Psoas muscle (tissue), 8 donors: Measurements from ENCODE around the gene SCAMP1. TPM values are rescaled to one million over a fixed set of nuclear protein-coding genes. Genes with fewer than 3 reads are reported as not detected.
A peak's percentile ranks its signal among the peaks of the same experiment; 100 is the strongest.

Experiments
- ATAC-seq, 4 donors: fragments of 200-7000 bp; cut with Tn5 transposase; one replicate each; pipeline ENCODE4 v1.9.1; 2020; ENCODE audit warnings: moderate library complexity in 3 of 4, mild to moderate bottlenecking in 2 of 4
- DNase-seq, 2 donors: peaks; one replicate each; pipeline ENCODE4 v3.0.0-alpha.2; 2020
- H3K27ac ChIP-seq: fragments of 200-600 bp; one replicate; pipeline ENCODE4 v1.8.0; 2022
- H3K27me3 ChIP-seq, 3 donors: fragments of 200-600 bp in 1 of 3; one replicate each; pipeline versions ENCODE4 v1.6.1 to v1.8.0; 2013 to 2022; ENCODE audit warnings: low read length in 2 of 3, mild to moderate bottlenecking in 2 of 3, moderate library complexity in 1 of 3; ENCODE audit not compliant: insufficient read depth in 3 of 3
- H3K36me3 ChIP-seq, 2 donors: fragments of 200-600 bp in 1 of 2; one replicate each; pipeline versions ENCODE4 v1.6.1 to v1.8.0; 2013 to 2022; ENCODE audit warnings: low read depth in 1 of 2, mild to moderate bottlenecking in 1 of 2, moderate library complexity in 1 of 2; ENCODE audit not compliant: insufficient read depth in 1 of 2
- H3K4me1 ChIP-seq: fragments of 200-600 bp; one replicate; pipeline ENCODE4 v1.8.0; 2022
- H3K4me3 ChIP-seq: fragments of 200-600 bp; one replicate; pipeline ENCODE4 v1.8.0; 2022; ENCODE audit warnings: mild to moderate bottlenecking
- H3K9me3 ChIP-seq: fragments of 200-600 bp; one replicate; pipeline ENCODE4 v1.8.0; 2022
- WGBS, 3 donors: extraction: QIAGEN DNeasy Blood & Tissue Kit; methylation state at CpG; one replicate each; pipeline versions ENCODE4 v1.1.6 to v1.1.7; 2013; 5-methylcytosine and 5-hydroxymethylcytosine counted together
- intact Hi-C, 2 donors: fragments of 100-400 bp; cut with DNase I; formaldehyde crosslinking; loops; one replicate each; pipeline versions ENCODE4 v1.11.0 to v1.14.2; 2022
- polyA plus RNA-seq, 3 donors: library from polyadenylated mRNA; stranded (reverse); fragments of 200-250 nt; gene quantifications; one replicate each; pipeline ENCODE4 v1.2.3, GENCODE V29; 2013
- total RNA-seq, 4 donors: library from RNA; stranded (reverse); fragmentation: NEBNext Ultra II Directional in 2 of 4; extraction: Animal tissue kit (Norgen Biotek cat#: 25700) in 2 of 4; gene quantifications; one replicate each; pipeline versions ENCODE4 v1.2.1 to v1.2.4, GENCODE V29; 2021 to 2023
- TF ChIP-seq, protein P1 (sequence below): fragments of 200-600 bp; IDR thresholded peaks from one replicate; pipeline ENCODE4 v1.8.0; 2022; ENCODE audit warnings: antibody characterized with exemption
- donor health status: healthy with polysubstance abuse.
- donor health status: DM: no; HTN: no; CAD: no; lungs with moderate emphysema.
- donor health status: Bipolar disorder and iron deficiency.
- donor health status: healthy.
- donor health status: DM: yes; HTN: yes; CAD: no.
- donor health status: DM: no; HTN: no; CAD: no.
- donor health status: DM: no; HTN: no; CAD: no.
- donor health status: DM: yes; HTN: yes; CAD: no.

Gene SCAMP1
- total and polyA plus RNA-seq, 7 donors = 7.2 to 28.4 (median 16.4) TPM

DNA sequence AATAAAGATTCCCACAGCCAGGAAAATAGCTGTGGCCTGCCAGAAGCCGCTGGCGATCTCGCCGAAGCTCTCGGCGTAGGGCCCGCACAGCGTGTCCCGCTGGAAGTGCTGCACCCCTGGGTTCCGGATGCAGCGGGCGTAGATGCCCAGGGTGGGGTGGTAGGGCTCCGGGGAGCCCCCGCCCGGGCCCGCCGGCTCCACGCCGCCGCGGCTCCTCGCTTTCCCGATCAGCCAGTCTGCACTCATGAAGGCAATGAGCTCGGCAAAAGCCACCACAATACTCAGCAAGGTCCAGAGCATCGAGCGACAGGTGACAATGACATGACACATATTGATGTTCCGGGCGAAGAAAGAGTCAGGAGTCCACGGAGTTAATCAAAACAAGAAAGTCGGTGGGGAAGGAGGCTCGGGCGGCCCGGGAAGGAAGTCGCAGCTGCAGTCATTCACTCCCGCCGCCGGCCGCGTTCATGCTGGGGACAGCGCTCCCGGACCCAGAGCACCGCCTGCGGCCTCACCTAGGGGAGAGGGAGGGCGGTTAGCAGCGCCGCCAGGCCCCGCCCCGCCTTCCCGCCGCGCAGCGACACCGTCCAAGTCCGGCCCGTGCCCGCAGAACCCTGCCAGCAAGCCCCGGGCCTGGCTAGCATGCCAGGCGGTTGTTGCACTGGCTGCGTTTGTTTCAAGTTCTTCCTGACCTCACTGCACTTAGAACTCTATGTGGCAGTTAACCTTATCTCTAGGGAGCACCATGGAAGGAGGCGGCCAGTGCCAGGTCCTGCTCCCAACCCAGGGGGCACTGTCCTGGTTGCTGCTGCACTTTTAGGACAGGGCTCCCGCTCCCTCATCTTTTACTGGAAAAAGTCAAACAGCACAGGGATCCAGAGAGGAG, 149.7 kb downstream of the SCAMP1 start:
- Histone ChIP-seq H3K4me1 (peaks cover 52% of the 10 kb centered on the region), H3K27me3 (no peaks in the 10 kb centered on the region), H3K9me3 (no peaks in the 10 kb centered on the region), H3K27ac (peak overlapping the region; percentile 73), H3K36me3 (no peaks in the 10 kb centered on the region), H3K4me3 (peak overlapping the region; percentile 70)
- WGBS, 3 donors = 11 to 16% (median 13%) methylated on average over 44 to 61 of the region's 61 CpGs
- ATAC-seq (peak; percentile 85 to 96 (median 92)), DNase-seq (peak; percentile 70 to 87)
- intact Hi-C loops = loop anchor here in 1 of 2 donors (5.0 kb wide), 1 partner anchor 38 kb away; no protein-coding TSS in a partner anchor
- TF ChIP-seq, protein P1, sequence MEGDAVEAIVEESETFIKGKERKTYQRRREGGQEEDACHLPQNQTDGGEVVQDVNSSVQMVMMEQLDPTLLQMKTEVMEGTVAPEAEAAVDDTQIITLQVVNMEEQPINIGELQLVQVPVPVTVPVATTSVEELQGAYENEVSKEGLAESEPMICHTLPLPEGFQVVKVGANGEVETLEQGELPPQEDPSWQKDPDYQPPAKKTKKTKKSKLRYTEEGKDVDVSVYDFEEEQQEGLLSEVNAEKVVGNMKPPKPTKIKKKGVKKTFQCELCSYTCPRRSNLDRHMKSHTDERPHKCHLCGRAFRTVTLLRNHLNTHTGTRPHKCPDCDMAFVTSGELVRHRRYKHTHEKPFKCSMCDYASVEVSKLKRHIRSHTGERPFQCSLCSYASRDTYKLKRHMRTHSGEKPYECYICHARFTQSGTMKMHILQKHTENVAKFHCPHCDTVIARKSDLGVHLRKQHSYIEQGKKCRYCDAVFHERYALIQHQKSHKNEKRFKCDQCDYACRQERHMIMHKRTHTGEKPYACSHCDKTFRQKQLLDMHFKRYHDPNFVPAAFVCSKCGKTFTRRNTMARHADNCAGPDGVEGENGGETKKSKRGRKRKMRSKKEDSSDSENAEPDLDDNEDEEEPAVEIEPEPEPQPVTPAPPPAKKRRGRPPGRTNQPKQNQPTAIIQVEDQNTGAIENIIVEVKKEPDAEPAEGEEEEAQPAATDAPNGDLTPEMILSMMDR = peak; percentile 23

DNA sequence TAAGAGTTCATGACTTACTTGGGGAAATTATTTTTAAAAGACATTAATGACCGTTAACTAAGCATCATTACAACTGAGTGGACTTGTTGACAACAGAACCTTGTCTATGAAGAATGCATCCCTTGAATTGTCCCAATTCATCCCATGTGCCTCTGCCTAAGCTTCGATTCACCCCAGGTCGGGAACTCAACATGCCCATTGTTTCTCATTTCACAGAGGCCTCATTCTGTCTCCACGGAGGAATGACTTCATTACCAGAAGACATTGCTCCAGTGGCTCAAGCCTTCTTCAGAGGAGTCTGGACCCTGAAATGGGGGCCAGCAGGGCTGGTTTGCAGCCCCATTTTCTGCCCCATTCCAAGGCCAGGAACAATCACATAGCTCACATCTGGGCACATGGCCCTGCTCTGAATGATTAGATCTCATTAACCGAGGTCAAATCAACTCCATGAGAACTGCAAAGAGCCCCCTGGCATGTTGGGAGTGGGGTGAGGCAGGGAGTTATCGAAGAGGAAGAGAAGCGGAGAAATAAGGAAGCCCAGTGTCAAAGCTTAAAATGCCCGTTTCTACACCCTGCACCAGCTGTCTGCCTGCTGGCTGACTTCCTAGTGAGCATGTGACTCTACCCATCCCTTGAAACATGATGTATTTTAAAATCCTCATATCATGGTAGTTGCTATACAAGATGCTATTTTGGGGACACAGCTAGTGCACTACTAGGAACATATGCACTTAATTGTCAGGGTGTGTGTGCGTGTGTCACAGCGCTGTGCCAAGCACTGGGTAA, 150.9 kb downstream of the SCAMP1 start:
- WGBS, 3 donors = 61 to 67% (median 63%) methylated on average over 10 of the region's 10 CpGs
- no peaks in the 10 kb centered on the region for H3K27me3 ChIP-seq
- no peaks in the 10 kb centered on the region for H3K9me3 ChIP-seq
- peak overlapping the region; percentile 73 for H3K27ac ChIP-seq
- H3K36me3 ChIP-seq = no peaks in the 10 kb centered on the region
- TF ChIP-seq, protein P1 = no peak
- peak; percentile 24 to 57 (median 48) for ATAC-seq
- no peak overlapping the region for H3K4me3 ChIP-seq
- intact Hi-C loops = no loop called here
- peaks cover 41% of the 10 kb centered on the region for H3K4me1 ChIP-seq
- peak in 1 of 2 donors; percentile 34 for DNase-seq

DNA sequence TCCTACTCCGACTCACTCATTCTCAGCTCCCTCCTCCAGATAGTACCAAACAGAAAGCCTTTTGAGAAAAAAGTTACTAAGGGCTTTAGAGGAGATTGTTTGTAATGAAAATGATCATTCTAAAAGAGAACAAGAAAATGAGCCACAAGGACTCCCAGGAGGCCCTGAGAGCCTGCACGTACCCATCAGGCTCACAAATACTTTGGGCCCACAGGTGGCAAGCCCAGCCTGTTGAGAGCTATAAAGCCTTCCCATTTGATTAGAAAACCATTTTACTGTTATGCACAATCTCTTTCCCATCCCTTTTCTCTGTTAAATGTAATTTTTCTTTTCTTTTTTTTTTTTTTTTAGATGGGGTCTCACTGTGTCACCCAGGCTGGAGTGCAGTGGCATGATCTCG, 152.0 kb downstream of the SCAMP1 start:
- H3K4me3 ChIP-seq = no peak overlapping the region
- DNase-seq (no peak), ATAC-seq (no peak)
- no peaks in the 10 kb centered on the region for H3K9me3 ChIP-seq
- intact Hi-C loops = no loop called here
- no peak overlapping the region for H3K27ac ChIP-seq
- WGBS, 3 donors = 97 to 99% (median 98%) methylated on average over 3 of the region's 3 CpGs
- peaks cover 41% of the 10 kb centered on the region for H3K4me1 ChIP-seq
- no peaks in the 10 kb centered on the region for H3K36me3 ChIP-seq
- H3K27me3 ChIP-seq = no peaks in the 10 kb centered on the region
- TF ChIP-seq, protein P1 = no peak

DNA sequence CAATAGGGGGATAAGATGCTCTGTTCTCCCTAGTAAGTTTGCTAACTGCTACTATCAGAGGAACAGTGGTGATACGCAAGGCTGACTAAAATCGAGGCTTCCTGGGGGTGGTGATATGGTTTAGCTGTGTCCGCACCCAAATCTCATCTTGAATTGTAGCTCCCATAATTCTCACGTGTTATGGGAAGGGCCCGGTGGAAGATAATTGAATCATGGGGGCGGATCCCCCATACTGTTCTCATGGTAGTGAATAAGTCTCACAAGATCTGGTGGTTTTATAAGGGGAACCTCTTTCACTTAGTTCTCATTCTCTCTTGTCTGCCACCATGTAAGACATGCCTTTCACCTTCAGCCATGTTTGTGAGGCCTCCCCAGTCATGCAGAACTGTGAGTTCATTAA, 153.0 kb downstream of the SCAMP1 start:
- no peak for ATAC-seq
- TF ChIP-seq, protein P1 = no peak
- intact Hi-C loops = no loop called here
- Histone ChIP-seq H3K4me1 (peaks cover 36% of the 10 kb centered on the region), H3K4me3 (no peak overlapping the region), H3K36me3 (no peaks in the 10 kb centered on the region), H3K27ac (no peak overlapping the region), H3K9me3 (no peaks in the 10 kb centered on the region), H3K27me3 (no peaks in the 10 kb centered on the region)
- 79 to 91% (median 84%) methylated on average over 6 of the region's 6 CpGs for WGBS, 3 donors
- DNase-seq = no peak
